Measurements from ENCODE around the gene BAX. TPM values are rescaled to one million over a fixed set of nuclear protein-coding genes. Genes with fewer than 3 reads are reported as not detected.

BAX gene
- total and polyA plus RNA-seq, 9 of the 15 experiments (the other 6 are each of a cell fraction or from before 2014, with no cell fraction given), result 3.2 to 95.4 (median 44.5) TPM

DNA sequence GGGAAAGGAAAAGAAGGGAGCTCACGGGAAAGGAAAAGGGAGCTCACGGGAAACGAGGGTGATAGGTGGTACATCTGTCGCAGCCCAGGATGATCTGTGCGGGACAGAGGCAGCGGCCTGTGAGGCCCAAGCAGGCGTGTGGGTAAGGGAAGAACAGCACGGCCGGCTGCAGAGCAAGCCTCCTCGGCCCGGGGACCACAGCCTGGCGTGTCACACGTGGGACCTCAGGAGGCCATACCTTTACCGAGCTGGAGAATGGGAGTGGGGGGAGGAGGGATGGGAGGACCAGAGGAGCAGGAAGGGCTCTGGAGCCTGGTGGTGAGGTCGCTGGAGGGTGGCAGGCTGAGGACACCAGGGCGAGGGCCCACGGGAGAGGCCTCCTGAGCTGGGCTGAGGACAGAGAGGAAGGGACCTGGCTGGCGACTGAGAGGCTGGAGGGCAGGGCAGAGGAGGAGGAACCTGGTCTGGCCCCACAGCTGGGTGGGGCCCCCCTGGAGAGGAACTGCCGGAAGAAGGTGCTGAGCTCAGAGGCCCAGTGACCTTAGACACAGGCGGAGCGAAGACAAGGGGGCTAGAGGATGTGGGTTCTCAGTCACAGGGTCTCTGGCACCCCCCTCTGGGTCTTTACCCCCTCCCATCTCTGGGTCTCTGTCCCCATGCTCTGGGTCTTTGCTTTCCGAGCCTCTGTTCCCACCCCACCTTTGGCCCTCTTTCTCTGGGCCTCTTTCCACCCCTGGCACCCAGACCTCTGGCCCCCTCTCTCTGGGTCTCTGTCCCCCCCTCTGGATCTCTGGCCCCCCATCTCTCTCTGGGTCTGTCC, 7.6 kb downstream of the BAX start (continued):
- TF ChIP-seq, protein P1, sequence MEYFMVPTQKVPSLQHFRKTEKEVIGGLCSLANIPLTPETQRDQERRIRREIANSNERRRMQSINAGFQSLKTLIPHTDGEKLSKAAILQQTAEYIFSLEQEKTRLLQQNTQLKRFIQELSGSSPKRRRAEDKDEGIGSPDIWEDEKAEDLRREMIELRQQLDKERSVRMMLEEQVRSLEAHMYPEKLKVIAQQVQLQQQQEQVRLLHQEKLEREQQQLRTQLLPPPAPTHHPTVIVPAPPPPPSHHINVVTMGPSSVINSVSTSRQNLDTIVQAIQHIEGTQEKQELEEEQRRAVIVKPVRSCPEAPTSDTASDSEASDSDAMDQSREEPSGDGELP (CRISPR knock-in tag; IDR thresholded peaks at IDR 0.05; ENCODE audit: borderline replicate concordance), result peak; percentile 97
- TF ChIP-seq IFI16 (CRISPR knock-in tag; IDR thresholded peaks at IDR 0.05) (no peak), ZNF175 (CRISPR knock-in tag; IDR thresholded peaks at IDR 0.05; ENCODE audit: low read depth) (0 out of 2 replicates have a peak, but pooled peaks have one; percentile 64), ESRRB (CRISPR knock-in tag; IDR thresholded peaks at IDR 0.05; ENCODE audit: borderline replicate concordance) (no peak), POU5F1 (IDR thresholded peaks at IDR 0.05; ENCODE audit: borderline replicate concordance, low read depth, low read length, partially characterized antibody) (no peak), CBX5 (IDR thresholded peaks at IDR 0.05; ENCODE audit: borderline replicate concordance, low read depth) (no peak), ZNF134 (CRISPR knock-in tag; conservative IDR thresholded peaks at IDR 0.05) (0 out of 2 replicates have a peak, but pooled peaks have one; percentile 4), MEF2D (tag; conservative IDR thresholded peaks at IDR 0.05; ENCODE audit: low read depth) (peak; percentile 48; the same call in 1 of the 2 replicates), L3MBTL2 (IDR thresholded peaks at IDR 0.05) (peak; percentile 69)
- TF ChIP-seq, protein P2, sequence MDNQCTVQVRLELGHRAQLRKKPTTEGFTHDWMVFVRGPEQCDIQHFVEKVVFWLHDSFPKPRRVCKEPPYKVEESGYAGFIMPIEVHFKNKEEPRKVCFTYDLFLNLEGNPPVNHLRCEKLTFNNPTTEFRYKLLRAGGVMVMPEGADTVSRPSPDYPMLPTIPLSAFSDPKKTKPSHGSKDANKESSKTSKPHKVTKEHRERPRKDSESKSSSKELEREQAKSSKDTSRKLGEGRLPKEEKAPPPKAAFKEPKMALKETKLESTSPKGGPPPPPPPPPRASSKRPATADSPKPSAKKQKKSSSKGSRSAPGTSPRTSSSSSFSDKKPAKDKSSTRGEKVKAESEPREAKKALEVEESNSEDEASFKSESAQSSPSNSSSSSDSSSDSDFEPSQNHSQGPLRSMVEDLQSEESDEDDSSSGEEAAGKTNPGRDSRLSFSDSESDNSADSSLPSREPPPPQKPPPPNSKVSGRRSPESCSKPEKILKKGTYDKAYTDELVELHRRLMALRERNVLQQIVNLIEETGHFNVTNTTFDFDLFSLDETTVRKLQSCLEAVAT (IDR thresholded peaks at IDR 0.05), result peak; percentile 49 to 52; a peak in 1 of 4 replicates
- TF ChIP-seq, protein P3, sequence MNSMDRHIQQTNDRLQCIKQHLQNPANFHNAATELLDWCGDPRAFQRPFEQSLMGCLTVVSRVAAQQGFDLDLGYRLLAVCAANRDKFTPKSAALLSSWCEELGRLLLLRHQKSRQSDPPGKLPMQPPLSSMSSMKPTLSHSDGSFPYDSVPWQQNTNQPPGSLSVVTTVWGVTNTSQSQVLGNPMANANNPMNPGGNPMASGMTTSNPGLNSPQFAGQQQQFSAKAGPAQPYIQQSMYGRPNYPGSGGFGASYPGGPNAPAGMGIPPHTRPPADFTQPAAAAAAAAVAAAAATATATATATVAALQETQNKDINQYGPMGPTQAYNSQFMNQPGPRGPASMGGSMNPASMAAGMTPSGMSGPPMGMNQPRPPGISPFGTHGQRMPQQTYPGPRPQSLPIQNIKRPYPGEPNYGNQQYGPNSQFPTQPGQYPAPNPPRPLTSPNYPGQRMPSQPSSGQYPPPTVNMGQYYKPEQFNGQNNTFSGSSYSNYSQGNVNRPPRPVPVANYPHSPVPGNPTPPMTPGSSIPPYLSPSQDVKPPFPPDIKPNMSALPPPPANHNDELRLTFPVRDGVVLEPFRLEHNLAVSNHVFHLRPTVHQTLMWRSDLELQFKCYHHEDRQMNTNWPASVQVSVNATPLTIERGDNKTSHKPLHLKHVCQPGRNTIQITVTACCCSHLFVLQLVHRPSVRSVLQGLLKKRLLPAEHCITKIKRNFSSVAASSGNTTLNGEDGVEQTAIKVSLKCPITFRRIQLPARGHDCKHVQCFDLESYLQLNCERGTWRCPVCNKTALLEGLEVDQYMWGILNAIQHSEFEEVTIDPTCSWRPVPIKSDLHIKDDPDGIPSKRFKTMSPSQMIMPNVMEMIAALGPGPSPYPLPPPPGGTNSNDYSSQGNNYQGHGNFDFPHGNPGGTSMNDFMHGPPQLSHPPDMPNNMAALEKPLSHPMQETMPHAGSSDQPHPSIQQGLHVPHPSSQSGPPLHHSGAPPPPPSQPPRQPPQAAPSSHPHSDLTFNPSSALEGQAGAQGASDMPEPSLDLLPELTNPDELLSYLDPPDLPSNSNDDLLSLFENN (IDR thresholded peaks at IDR 0.05; ENCODE audit: low read depth in 2 of 2, low read length in 2 of 2), result no peak
- TF ChIP-seq, protein P4, sequence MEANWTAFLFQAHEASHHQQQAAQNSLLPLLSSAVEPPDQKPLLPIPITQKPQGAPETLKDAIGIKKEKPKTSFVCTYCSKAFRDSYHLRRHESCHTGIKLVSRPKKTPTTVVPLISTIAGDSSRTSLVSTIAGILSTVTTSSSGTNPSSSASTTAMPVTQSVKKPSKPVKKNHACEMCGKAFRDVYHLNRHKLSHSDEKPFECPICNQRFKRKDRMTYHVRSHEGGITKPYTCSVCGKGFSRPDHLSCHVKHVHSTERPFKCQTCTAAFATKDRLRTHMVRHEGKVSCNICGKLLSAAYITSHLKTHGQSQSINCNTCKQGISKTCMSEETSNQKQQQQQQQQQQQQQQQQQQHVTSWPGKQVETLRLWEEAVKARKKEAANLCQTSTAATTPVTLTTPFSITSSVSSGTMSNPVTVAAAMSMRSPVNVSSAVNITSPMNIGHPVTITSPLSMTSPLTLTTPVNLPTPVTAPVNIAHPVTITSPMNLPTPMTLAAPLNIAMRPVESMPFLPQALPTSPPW (CRISPR knock-in tag; IDR thresholded peaks at IDR 0.05), result peak; percentile 92
- TF ChIP-seq, protein P5, sequence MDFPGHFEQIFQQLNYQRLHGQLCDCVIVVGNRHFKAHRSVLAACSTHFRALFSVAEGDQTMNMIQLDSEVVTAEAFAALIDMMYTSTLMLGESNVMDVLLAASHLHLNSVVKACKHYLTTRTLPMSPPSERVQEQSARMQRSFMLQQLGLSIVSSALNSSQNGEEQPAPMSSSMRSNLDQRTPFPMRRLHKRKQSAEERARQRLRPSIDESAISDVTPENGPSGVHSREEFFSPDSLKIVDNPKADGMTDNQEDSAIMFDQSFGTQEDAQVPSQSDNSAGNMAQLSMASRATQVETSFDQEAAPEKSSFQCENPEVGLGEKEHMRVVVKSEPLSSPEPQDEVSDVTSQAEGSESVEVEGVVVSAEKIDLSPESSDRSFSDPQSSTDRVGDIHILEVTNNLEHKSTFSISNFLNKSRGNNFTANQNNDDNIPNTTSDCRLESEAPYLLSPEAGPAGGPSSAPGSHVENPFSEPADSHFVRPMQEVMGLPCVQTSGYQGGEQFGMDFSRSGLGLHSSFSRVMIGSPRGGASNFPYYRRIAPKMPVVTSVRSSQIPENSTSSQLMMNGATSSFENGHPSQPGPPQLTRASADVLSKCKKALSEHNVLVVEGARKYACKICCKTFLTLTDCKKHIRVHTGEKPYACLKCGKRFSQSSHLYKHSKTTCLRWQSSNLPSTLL (IDR thresholded peaks at IDR 0.05), result peak; percentile 22; the same call in 1 of the 2 replicates
- TF ChIP-seq, protein P6, sequence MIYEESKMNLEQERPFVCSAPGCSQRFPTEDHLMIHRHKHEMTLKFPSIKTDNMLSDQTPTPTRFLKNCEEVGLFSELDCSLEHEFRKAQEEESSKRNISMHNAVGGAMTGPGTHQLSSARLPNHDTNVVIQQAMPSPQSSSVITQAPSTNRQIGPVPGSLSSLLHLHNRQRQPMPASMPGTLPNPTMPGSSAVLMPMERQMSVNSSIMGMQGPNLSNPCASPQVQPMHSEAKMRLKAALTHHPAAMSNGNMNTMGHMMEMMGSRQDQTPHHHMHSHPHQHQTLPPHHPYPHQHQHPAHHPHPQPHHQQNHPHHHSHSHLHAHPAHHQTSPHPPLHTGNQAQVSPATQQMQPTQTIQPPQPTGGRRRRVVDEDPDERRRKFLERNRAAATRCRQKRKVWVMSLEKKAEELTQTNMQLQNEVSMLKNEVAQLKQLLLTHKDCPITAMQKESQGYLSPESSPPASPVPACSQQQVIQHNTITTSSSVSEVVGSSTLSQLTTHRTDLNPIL (CRISPR knock-in tag; IDR thresholded peaks at IDR 0.05), result no peak
